SJCRH30 (cell line): ENCODE measurements around the gene MAP3K7. TPM values are rescaled to one million over a fixed set of nuclear protein-coding genes. Genes with fewer than 3 reads are reported as not detected.

Experiments
- DNase-seq, 2 experiments: peaks; one replicate each; pipeline ENCODE4 v3.0.0-alpha.2; 2015 to 2020
- H3K27ac ChIP-seq: fragments of 250-450 bp; sonication (Bioruptor Pico); 2 replicates; pipeline ENCODE4 v1.5.1; 2020; ENCODE audit warnings: mild to moderate bottlenecking, moderate library complexity
- H3K27me3 ChIP-seq: fragments of 250-450 bp; sonication (Bioruptor Pico); 2 replicates; pipeline ENCODE4 v1.5.1; 2020; ENCODE audit warnings: mild to moderate bottlenecking, moderate library complexity
- H3K36me3 ChIP-seq: fragments of 250-450 bp; sonication (Bioruptor Pico); 2 replicates; pipeline ENCODE4 v1.5.1; 2020; ENCODE audit warnings: mild to moderate bottlenecking, moderate library complexity
- H3K4me1 ChIP-seq: fragments of 250-450 bp; sonication (Bioruptor Pico); 2 replicates; pipeline ENCODE4 v1.5.1; 2020; ENCODE audit warnings: mild to moderate bottlenecking, moderate library complexity
- H3K4me3 ChIP-seq: fragments of 250-450 bp; sonication (Bioruptor Pico); 2 replicates; pipeline ENCODE4 v1.5.1; 2020; ENCODE audit warnings: mild to moderate bottlenecking, moderate library complexity
- H3K9me3 ChIP-seq: fragments of 250-450 bp; sonication (Bioruptor Pico); replicated peaks from 2 replicates; pipeline ENCODE4 v1.5.1; 2020; ENCODE audit warnings: mild to moderate bottlenecking, moderate library complexity
- total RNA-seq: library from RNA; depleted of rRNA; stranded (reverse); fragments of >200 nt; shearing (Covaris generic); gene quantifications from 2 replicates; pipeline ENCODE4 v1.2.3, GENCODE V29; 2014

MAP3K7 gene
- total RNA-seq, 1 experiment from 2014 or later, result 61.0 TPM

DNA sequence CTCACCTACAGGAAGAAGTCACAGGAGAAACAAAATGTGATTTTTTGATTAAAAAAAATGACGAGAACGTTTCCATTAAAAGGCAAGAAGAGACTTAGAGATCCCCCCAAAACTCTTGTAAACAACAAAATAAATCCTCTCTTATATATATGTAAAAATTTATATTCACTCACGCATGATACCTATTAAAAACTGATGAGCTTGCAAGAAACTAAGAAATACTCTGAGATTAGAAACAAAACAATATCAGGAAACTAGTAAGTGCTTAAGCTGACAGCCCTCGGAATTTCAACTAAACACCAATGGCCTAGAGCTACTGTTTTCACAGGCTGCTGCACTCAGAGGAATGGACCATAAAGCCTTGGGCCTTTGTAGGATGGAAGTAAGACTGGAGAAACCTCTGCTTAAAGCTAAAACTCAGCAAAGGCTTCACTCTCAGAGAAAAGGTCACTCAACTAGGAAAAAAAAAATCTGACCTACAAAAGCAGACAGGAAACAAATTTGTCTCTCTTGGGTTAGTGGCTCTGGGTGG lies 63.0 kb downstream of the MAP3K7 start:
- H3K27ac ChIP-seq, result no peak overlapping the region
- no peak for DNase-seq
- H3K4me3 ChIP-seq, result no peak overlapping the region
- no peaks in the 10 kb centered on the region for H3K4me1 ChIP-seq
- no peaks in the 10 kb centered on the region for H3K27me3 ChIP-seq
- no peaks in the 10 kb centered on the region; the same call in 1 of the 2 replicates for H3K9me3 ChIP-seq
- peaks cover 48% of the 10 kb centered on the region for H3K36me3 ChIP-seq

GRCh38 chr6:90521955-90522354 lies 64.9 kb downstream of the MAP3K7 start:
- H3K4me3 ChIP-seq, result no peak overlapping the region
- no peaks in the 10 kb centered on the region for H3K27me3 ChIP-seq
- no peak overlapping the region for H3K27ac ChIP-seq
- DNase-seq, result no peak
- no peaks in the 10 kb centered on the region for H3K4me1 ChIP-seq
- peaks cover 52% of the 10 kb centered on the region for H3K36me3 ChIP-seq
- no peaks in the 10 kb centered on the region; the same call in 1 of the 2 replicates for H3K9me3 ChIP-seq

- no peak overlapping the region for H3K27ac ChIP-seq
- no peak overlapping the region for H3K4me3 ChIP-seq
- no peaks in the 10 kb centered on the region for H3K4me1 ChIP-seq
- DNase-seq, result no peak
- H3K27me3 ChIP-seq, result no peaks in the 10 kb centered on the region
- H3K9me3 ChIP-seq, result no peaks in the 10 kb centered on the region; the same call in 1 of the 2 replicates
- H3K36me3 ChIP-seq, result peaks cover 63% of the 10 kb centered on the region
These were observed 70.7 kb downstream of the MAP3K7 start for GRCh38 chr6:90516074-90516660.

- DNase-seq, result no peak
- H3K27ac ChIP-seq, result no peak overlapping the region
- no peaks in the 10 kb centered on the region for H3K27me3 ChIP-seq
- no peaks in the 10 kb centered on the region for H3K4me1 ChIP-seq
- H3K36me3 ChIP-seq, result peaks cover 55% of the 10 kb centered on the region
- no peaks in the 10 kb centered on the region for H3K9me3 ChIP-seq
- H3K4me3 ChIP-seq, result no peak overlapping the region
These were observed 72.4 kb downstream of the MAP3K7 start for GRCh38 chr6:90514496-90514895.

GRCh38 chr6:90508753-90509152 lies 78.1 kb downstream of the MAP3K7 start:
- no peaks in the 10 kb centered on the region for H3K27me3 ChIP-seq
- H3K9me3 ChIP-seq, result no peaks in the 10 kb centered on the region
- H3K36me3 ChIP-seq, result peaks cover 18% of the 10 kb centered on the region
- H3K4me3 ChIP-seq, result no peak overlapping the region
- DNase-seq, result peak in 1 of 2 experiments; percentile 10
- H3K4me1 ChIP-seq, result no peaks in the 10 kb centered on the region
- no peak overlapping the region for H3K27ac ChIP-seq

DNA sequence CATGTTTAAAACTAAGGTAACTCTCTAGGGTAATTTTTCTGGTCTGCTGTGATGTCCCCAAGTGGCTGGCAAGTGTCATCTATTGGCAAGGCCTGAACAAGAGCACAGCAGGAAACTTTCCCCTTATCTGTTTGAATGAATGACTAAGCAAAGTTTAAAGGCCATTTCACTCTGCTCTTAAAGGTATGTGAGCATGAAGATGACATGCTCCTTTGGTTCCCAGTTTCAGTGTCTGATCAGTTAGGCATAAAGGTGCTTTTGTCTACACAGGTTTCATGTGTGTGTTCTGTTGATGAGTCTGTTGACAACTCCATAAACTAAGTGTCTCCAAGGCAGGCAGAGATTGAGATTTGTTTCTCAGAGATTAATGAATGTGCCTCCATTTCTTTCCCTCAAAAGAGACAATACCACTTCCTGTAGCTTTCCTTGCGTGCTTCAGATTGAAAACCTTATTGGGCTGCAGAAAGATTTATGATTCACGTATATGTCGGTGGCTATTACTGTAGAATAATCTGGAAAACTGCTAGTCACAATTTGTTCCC lies 83.9 kb downstream of the MAP3K7 start:
- Histone ChIP-seq H3K4me1 (peaks cover 6% of the 10 kb centered on the region), H3K9me3 (no peaks in the 10 kb centered on the region), H3K36me3 (no peaks in the 10 kb centered on the region), H3K27me3 (no peaks in the 10 kb centered on the region), H3K27ac (no peak overlapping the region), H3K4me3 (no peak overlapping the region)
- DNase-seq, result no peak

- Histone ChIP-seq H3K4me3 (no peak overlapping the region), H3K9me3 (no peaks in the 10 kb centered on the region), H3K27ac (no peak overlapping the region), H3K4me1 (peaks cover 6% of the 10 kb centered on the region), H3K36me3 (no peaks in the 10 kb centered on the region), H3K27me3 (no peaks in the 10 kb centered on the region)
- no peak for DNase-seq
These were observed 84.5 kb downstream of the MAP3K7 start for GRCh38 chr6:90502381-90502780.

- Histone ChIP-seq H3K9me3 (no peaks in the 10 kb centered on the region), H3K4me3 (peak overlapping the region; percentile 10), H3K4me1 (peaks cover 6% of the 10 kb centered on the region), H3K36me3 (no peaks in the 10 kb centered on the region), H3K27ac (peak overlapping the region; percentile 3; the same call in 1 of the 2 replicates), H3K27me3 (no peaks in the 10 kb centered on the region)
- peak in 1 of 2 experiments; percentile 52 for DNase-seq
These were observed 86.4 kb downstream of the MAP3K7 start for GRCh38 chr6:90500458-90500857.

DNA sequence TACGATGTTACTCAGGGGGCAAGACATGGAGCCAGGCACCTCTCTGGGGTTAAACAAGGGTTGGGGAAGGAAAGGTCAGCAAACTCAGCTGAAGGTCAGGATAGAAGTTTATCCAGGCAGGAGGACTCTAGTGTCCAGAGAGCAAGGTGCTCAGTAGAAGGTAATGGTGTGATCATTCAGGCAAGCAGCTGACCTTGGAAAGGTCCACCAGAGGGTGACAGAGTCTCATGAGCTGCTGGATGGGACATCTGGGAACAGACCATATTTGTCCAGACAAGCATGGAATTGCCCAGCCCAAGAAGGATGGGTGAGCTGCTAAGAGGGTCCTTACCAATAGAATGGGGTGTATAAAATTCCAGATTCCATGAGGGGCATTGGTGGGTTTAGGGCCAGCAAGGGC lies 89.5 kb downstream of the MAP3K7 start:
- no peaks in the 10 kb centered on the region for H3K36me3 ChIP-seq
- no peak overlapping the region for H3K4me3 ChIP-seq
- no peaks in the 10 kb centered on the region for H3K27me3 ChIP-seq
- peak in 1 of 2 experiments; percentile 25 for DNase-seq
- no peak overlapping the region for H3K27ac ChIP-seq
- peaks cover 12% of the 10 kb centered on the region for H3K4me1 ChIP-seq
- no peaks in the 10 kb centered on the region for H3K9me3 ChIP-seq

- DNase-seq, result no peak
- Histone ChIP-seq H3K27ac (no peak overlapping the region), H3K36me3 (no peaks in the 10 kb centered on the region), H3K9me3 (no peaks in the 10 kb centered on the region), H3K4me1 (peaks cover 12% of the 10 kb centered on the region), H3K4me3 (no peak overlapping the region), H3K27me3 (no peaks in the 10 kb centered on the region)
These were observed 90.4 kb downstream of the MAP3K7 start for GRCh38 chr6:90496258-90497016.

GRCh38 chr6:90495216-90495817 lies 91.6 kb downstream of the MAP3K7 start:
- no peak overlapping the region for H3K27ac ChIP-seq
- no peak for DNase-seq
- no peaks in the 10 kb centered on the region for H3K27me3 ChIP-seq
- no peaks in the 10 kb centered on the region for H3K36me3 ChIP-seq
- H3K9me3 ChIP-seq, result no peaks in the 10 kb centered on the region
- no peak overlapping the region for H3K4me3 ChIP-seq
- H3K4me1 ChIP-seq, result peaks cover 7% of the 10 kb centered on the region

DNA sequence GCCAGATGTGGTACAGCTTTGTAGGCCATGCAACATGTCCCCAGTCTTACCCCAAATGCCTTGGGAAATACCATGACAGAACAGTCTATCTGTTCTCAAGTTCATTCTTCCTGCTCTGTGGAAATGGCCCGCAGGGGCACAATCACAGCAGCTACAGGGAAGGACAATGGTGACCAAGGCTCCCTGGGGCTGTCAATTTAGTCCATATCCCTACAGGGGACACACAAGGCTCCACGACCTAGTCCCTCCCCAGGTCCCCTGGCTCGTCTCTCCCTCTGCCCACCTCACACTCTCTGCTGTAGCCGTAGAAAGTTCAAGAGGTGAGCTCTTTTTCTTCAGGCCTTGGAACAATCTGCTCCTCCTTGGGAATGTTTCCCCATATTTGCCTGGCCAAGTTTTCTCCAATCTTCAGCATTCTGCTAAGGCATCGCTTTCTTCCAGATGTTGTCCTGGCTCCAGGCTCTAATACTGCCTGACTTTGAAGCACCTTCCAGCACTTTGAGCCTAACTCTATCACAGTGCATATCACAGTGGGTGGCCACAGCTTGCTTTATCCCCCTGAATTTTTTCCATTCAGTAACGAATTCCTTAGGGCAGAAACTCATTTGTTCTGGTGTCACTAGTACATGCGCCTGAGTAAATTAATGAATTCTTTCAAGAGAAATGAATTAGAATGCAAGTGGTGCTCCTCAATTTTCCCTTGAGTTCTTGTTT lies 92.6 kb downstream of the MAP3K7 start:
- peak in 1 of 2 experiments; percentile 29 for DNase-seq
- no peaks in the 10 kb centered on the region for H3K36me3 ChIP-seq
- no peak overlapping the region for H3K4me3 ChIP-seq
- no peaks in the 10 kb centered on the region; the same call in 1 of the 2 replicates for H3K9me3 ChIP-seq
- H3K27ac ChIP-seq, result no peak overlapping the region
- H3K4me1 ChIP-seq, result peaks cover 9% of the 10 kb centered on the region; the same call in 1 of the 2 replicates
- no peaks in the 10 kb centered on the region for H3K27me3 ChIP-seq

DNA sequence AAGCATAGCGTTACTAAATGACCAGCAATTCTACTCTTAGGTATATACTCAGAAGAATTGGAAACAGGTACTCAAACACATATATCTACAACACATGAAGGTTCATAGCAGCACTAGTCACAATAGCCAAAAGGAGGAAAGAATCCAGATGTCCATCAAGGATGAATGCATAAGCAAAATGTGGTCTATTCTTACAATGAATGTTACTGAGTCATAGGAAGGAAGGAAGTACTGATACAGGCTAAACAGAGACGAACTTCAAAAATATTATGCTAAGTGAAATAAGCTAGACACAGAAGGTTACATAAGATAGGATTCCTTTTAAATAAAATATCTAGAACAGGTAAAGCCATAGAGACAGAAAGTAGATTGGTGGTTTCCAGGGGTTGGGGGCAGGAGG lies 93.5 kb downstream of the MAP3K7 start:
- H3K4me3 ChIP-seq, result no peak overlapping the region
- H3K27ac ChIP-seq, result no peak overlapping the region
- H3K36me3 ChIP-seq, result no peaks in the 10 kb centered on the region
- no peak for DNase-seq
- H3K27me3 ChIP-seq, result no peaks in the 10 kb centered on the region
- peaks cover 9% of the 10 kb centered on the region; the same call in 1 of the 2 replicates for H3K4me1 ChIP-seq
- H3K9me3 ChIP-seq, result no peaks in the 10 kb centered on the region; the same call in 1 of the 2 replicates

DNA sequence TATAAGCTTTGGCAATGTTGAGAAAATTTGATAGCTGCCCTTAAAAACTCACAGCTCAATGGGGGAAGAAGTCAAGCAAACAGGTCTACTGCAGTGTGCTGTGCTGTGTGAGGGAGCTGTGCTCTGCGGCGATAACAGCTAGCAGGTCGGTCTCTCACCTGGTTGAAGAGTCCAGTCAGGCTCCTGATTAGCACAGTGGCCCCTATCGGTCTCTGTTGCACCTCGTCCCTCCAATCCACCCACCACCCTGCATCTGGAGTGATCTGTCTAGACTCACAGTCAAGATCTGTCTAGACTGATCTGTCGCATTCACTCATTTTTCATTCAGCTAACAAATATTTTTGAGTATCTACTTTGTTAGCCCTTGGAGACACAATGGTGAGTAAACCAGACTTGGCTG lies 94.1 kb downstream of the MAP3K7 start:
- Histone ChIP-seq H3K36me3 (no peaks in the 10 kb centered on the region), H3K4me3 (no peak overlapping the region), H3K27ac (no peak overlapping the region), H3K9me3 (no peaks in the 10 kb centered on the region; the same call in 1 of the 2 replicates), H3K4me1 (peaks cover 9% of the 10 kb centered on the region; the same call in 1 of the 2 replicates), H3K27me3 (no peaks in the 10 kb centered on the region)
- DNase-seq, result no peak
